Measurements from ENCODE around the gene MKRN2. TPM values are rescaled to one million over a fixed set of nuclear protein-coding genes. Genes with fewer than 3 reads are reported as not detected.

Gene MKRN2
- total RNA-seq, 2 experiments from 2014 or later = 19.0 to 20.3 TPM

GRCh38 chr3:12515631-12516030 is 41.3 kb upstream of the MKRN2 start:
- Histone ChIP-seq H3K9me3 (ENCODE audit: control insufficient read depth in 1 of 2, insufficient read depth in 1 of 2, low read length in 2 of 2) (no peaks in the 10 kb centered on the region), H3K36me3 (ENCODE audit: insufficient read depth, low read length) (peaks cover 7% of the 10 kb centered on the region), H3K27ac (ENCODE audit: low read depth in 1 of 2, low read length in 2 of 2) (no peak overlapping the region), H3K4me3 (ENCODE audit: low read length) (no peak overlapping the region), H3K27me3 (ENCODE audit: control insufficient read depth in 1 of 2, insufficient read depth in 2 of 2, low read length in 2 of 2) (no peaks in the 10 kb centered on the region), H3K4me1 (ENCODE audit: insufficient read depth, low read length) (no peaks in the 10 kb centered on the region)
- no peaks in the 10 kb centered on the region for H3K4me1 Mint-ChIP-seq (ENCODE audit: low read depth)
- no peak overlapping the region for H3K4me3 Mint-ChIP-seq
- DNase-seq = no peak
- H3K9me3 Mint-ChIP-seq = no peaks in the 10 kb centered on the region
- intact Hi-C loops (cut with DNase I, micrococcal nuclease) = no loop called here
- H3K27me3 Mint-ChIP-seq = no peaks in the 10 kb centered on the region
- no peak for ATAC-seq (ENCODE audit: poor library complexity)
- ChIA-PET CTCF (no interaction called here), POLR2A (no interaction called here)
- TF ChIP-seq CTCF (IDR thresholded peaks at IDR 0.05) = no peak
- no peak overlapping the region for H3K27ac Mint-ChIP-seq
- H3K36me3 Mint-ChIP-seq (ENCODE audit: low read depth) = peaks cover 34% of the 10 kb centered on the region

GRCh38 chr3:12516873-12517272 is 40.0 kb upstream of the MKRN2 start:
- peaks cover 34% of the 10 kb centered on the region for H3K36me3 Mint-ChIP-seq (ENCODE audit: low read depth)
- CTCF ChIA-PET = no interaction called here
- intact Hi-C loops (cut with DNase I, micrococcal nuclease) = no loop called here
- no peak overlapping the region for H3K4me3 Mint-ChIP-seq
- no peak for TF ChIP-seq CTCF (IDR thresholded peaks at IDR 0.05)
- Histone ChIP-seq H3K27me3 (ENCODE audit: control insufficient read depth in 1 of 2, insufficient read depth in 2 of 2, low read length in 2 of 2) (no peaks in the 10 kb centered on the region), H3K27ac (ENCODE audit: low read depth in 1 of 2, low read length in 2 of 2) (no peak overlapping the region), H3K4me1 (ENCODE audit: insufficient read depth, low read length) (no peaks in the 10 kb centered on the region), H3K36me3 (ENCODE audit: insufficient read depth, low read length) (peaks cover 7% of the 10 kb centered on the region), H3K4me3 (ENCODE audit: low read length) (no peak overlapping the region), H3K9me3 (ENCODE audit: control insufficient read depth in 1 of 2, insufficient read depth in 1 of 2, low read length in 2 of 2) (no peaks in the 10 kb centered on the region)
- POLR2A ChIA-PET = no interaction called here
- no peak overlapping the region for H3K27ac Mint-ChIP-seq
- H3K4me1 Mint-ChIP-seq (ENCODE audit: low read depth) = no peaks in the 10 kb centered on the region
- no peaks in the 10 kb centered on the region for H3K9me3 Mint-ChIP-seq
- DNase-seq = no peak
- H3K27me3 Mint-ChIP-seq = no peaks in the 10 kb centered on the region
- ATAC-seq (ENCODE audit: poor library complexity) = no peak

GRCh38 chr3:12518261-12519028 is 38.4 kb upstream of the MKRN2 start:
- Mint-ChIP-seq H3K9me3 (no peaks in the 10 kb centered on the region), H3K36me3 (ENCODE audit: low read depth) (peaks cover 32% of the 10 kb centered on the region), H3K27me3 (no peaks in the 10 kb centered on the region), H3K27ac (no peak overlapping the region), H3K4me1 (ENCODE audit: low read depth) (no peaks in the 10 kb centered on the region), H3K4me3 (no peak overlapping the region)
- ChIA-PET POLR2A (no interaction called here), CTCF (interaction anchor here (0.6 kb wide), 1 partner anchor 494 kb away, joined by 3 read pairs; no protein-coding TSS in a partner anchor)
- H3K4me1 ChIP-seq (ENCODE audit: insufficient read depth, low read length) = no peaks in the 10 kb centered on the region
- intact Hi-C loops (cut with DNase I, micrococcal nuclease) = no loop called here
- TF ChIP-seq CTCF (IDR thresholded peaks at IDR 0.05) = no peak
- no peaks in the 10 kb centered on the region for H3K9me3 ChIP-seq (ENCODE audit: control insufficient read depth in 1 of 2, insufficient read depth in 1 of 2, low read length in 2 of 2)
- H3K36me3 ChIP-seq (ENCODE audit: insufficient read depth, low read length) = peaks cover 13% of the 10 kb centered on the region
- DNase-seq (no peak), ATAC-seq (ENCODE audit: poor library complexity) (no peak)
- no peaks in the 10 kb centered on the region for H3K27me3 ChIP-seq (ENCODE audit: control insufficient read depth in 1 of 2, insufficient read depth in 2 of 2, low read length in 2 of 2)
- H3K27ac ChIP-seq (ENCODE audit: low read depth in 1 of 2, low read length in 2 of 2) = no peak overlapping the region
- H3K4me3 ChIP-seq (ENCODE audit: low read length) = no peak overlapping the region

Data from CD4-positive, alpha-beta T cell (primary cell).